Pancreas (tissue), 10 donors: ENCODE data around the gene HSD3B7. TPM values are rescaled to one million over a fixed set of nuclear protein-coding genes. Genes with fewer than 3 reads are reported as not detected.
A peak's percentile ranks its signal among the peaks of the same experiment; 100 is the strongest.
"Not testable (repeated sequence)": the region's sequence is repeated elsewhere in the genome, so short reads cannot be mapped to it uniquely, and the experiment has no call there.

Source experiments
- ATAC-seq, 4 donors: fragments of 200-7000 bp; cut with Tn5 transposase; one replicate each; pipeline versions ENCODE4 v1.8.0 to v1.9.1; 2020; ENCODE audit warnings: mild to moderate bottlenecking in 4 of 4, moderate library complexity in 4 of 4
- DNase-seq, 6 donors: peaks; one replicate each; pipeline ENCODE4 v3.0.0-alpha.2; 2020
- FAIRE-seq: peaks from 2 replicates; lab custom pipeline; 2012; peaks lifted over from hg19 to GRCh38; lab: Jason Lieb, UNC
- H3K27ac ChIP-seq, 4 donors: fragments of 200-600 bp; sonication (generic); 1 replicate in 3 of 4; 2 replicates in 1 of 4; pipeline versions ENCODE4 v1.5.0 to v1.8.0; 2020
- H3K27me3 ChIP-seq, 4 donors: fragments of 200-600 bp; one replicate each; pipeline ENCODE4 v1.8.0; 2021
- H3K36me3 ChIP-seq, 3 donors: fragments of 200-600 bp; sonication (generic) in 1 of 3; one replicate each; pipeline versions ENCODE4 v1.5.0 to v1.8.0; 2020 to 2021
- H3K4me1 ChIP-seq, 3 donors: fragments of 200-600 bp; one replicate each; pipeline ENCODE4 v1.8.0; 2021
- H3K4me3 ChIP-seq, 4 donors: fragments of 200-600 bp; sonication (generic) in 2 of 4; one replicate each; pipeline versions ENCODE4 v1.5.0 to v1.8.0; 2020 to 2021
- H3K9me3 ChIP-seq, 4 donors: fragments of 200-600 bp; one replicate each; pipeline ENCODE4 v1.8.0; 2021
- WGBS, 2 donors: extraction: QIAGEN DNeasy Blood & Tissue Kit; methylation state at CpG; one replicate each; pipeline ENCODE4 v1.1.7; 2013; 5-methylcytosine and 5-hydroxymethylcytosine counted together
- intact Hi-C, 3 donors: fragments of 100-400 bp; cut with DNase I; formaldehyde crosslinking; loops; one replicate each; pipeline versions ENCODE4 v1.11.1 to v1.14.2; 2022
- polyA plus RNA-seq, 2 donors: library from polyadenylated mRNA; stranded (reverse); fragments of 200-250 nt; gene quantifications; one replicate each; pipeline ENCODE4 v1.2.3, GENCODE V29; 2013
- total RNA-seq, 6 donors: library from RNA; stranded (reverse); fragmentation: NEBNext Ultra II Directional in 4 of 6; extraction: Animal tissue kit (Norgen Biotek cat#: 25700) in 4 of 6; gene quantifications; one replicate each; pipeline versions ENCODE4 v1.2.1 to v1.2.4, GENCODE V29; 2021 to 2023
- TF ChIP-seq, protein P1 (sequence below), 4 donors: fragments of 200-600 bp; sonication (generic) in 3 of 4; IDR thresholded peaks; one replicate each; pipeline versions ENCODE4 v1.5.0 to v1.8.0; 2021; ENCODE audit warnings: antibody characterized with exemption in 4 of 4
- donor health status: healthy with polysubstance abuse.
- donor health status: DM: no; HTN: no; CAD: no; lungs with moderate emphysema.
- donor health status: DM: no; HTN: no; CAD: no.
- donor health status: control.
- donor health status: control.
- donor health status: Bipolar disorder and iron deficiency.
- donor health status: DM: yes; HTN: yes; CAD: no.
- donor health status: DM: no; HTN: no; CAD: no.
- donor health status: DM: no; HTN: no; CAD: no.
- donor health status: DM: yes; HTN: yes; CAD: no.

Gene HSD3B7
- total RNA-seq (10 to 100 TPM; 14.2 to 32.1 (median 17.3) TPM), polyA plus RNA-seq (10 to 100 TPM; 16.6 to 28.4 TPM)

DNA sequence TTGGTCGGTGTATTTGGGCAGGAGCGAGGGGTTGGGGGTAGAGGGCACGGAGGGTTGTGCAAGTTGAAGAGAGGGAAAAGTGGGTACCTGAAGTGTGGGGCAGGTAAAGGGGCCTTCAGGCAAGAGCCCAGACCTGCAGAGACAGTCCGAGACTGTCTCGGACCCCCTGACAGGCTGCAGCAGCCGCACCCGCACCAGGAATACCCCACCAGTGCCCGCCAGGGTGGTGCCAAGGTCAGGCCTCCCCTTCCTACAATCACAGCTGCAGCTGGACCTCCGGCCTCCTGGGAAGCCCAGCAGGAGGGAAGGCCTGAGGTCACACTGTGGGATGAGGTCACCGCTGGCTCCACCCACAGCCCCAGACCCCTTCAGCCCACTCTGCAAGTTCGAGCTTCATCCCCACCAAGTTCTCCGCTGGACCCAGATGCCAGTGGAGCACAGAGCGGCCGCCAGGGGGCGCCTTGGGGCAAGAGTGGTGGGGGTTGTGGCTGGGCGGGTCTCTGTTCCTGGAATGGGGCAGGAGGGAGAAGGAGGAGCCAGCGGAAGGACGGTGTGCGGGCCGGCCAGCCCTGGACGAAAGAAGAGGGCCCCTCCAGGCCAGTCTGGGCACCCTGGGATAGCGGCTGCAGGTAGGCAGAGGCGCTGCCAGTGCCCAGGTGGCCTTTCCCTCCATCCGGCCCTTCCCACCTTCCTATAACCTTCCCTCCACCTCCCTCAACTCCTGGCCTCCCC, at the start of gene HSD3B7:
HSD3B7 (plus strand) TSS at position 539 of the 732 bp plus-strand sequence. CDS start 452 bp downstream, outside the sequence.
- Histone ChIP-seq H3K9me3 (no peaks in the 10 kb centered on the region), H3K27ac (peak within 1 kb of the TSS; percentile 85 to 87 (median 86)), H3K27me3 (no peaks in the 10 kb centered on the region), H3K4me3 (peak within 1 kb of the TSS; percentile 24 to 61 (median 36)), H3K4me1 (peaks cover 0 to 7% (median 0%) of the 10 kb centered on the region in 3 donors), H3K36me3 (peaks cover 0 to 17% (median 0%) of the 10 kb centered on the region in 3 donors)
- DNase-seq, result peak; percentile 88 to 100 (median 94)
- WGBS, 2 donors, result 16 to 17% methylated on average over 23 to 24 of the region's 24 CpGs
- intact Hi-C loops, result loop anchor here in 2 of 3 donors (5.0 to 10.0 kb wide), 4 partner anchors 100 to 462 kb away; partner anchors contain the start of genes PRSS53 (in 1 of the 2) and ZNF843 (in 1 of the 2)
- TF ChIP-seq, protein P1, sequence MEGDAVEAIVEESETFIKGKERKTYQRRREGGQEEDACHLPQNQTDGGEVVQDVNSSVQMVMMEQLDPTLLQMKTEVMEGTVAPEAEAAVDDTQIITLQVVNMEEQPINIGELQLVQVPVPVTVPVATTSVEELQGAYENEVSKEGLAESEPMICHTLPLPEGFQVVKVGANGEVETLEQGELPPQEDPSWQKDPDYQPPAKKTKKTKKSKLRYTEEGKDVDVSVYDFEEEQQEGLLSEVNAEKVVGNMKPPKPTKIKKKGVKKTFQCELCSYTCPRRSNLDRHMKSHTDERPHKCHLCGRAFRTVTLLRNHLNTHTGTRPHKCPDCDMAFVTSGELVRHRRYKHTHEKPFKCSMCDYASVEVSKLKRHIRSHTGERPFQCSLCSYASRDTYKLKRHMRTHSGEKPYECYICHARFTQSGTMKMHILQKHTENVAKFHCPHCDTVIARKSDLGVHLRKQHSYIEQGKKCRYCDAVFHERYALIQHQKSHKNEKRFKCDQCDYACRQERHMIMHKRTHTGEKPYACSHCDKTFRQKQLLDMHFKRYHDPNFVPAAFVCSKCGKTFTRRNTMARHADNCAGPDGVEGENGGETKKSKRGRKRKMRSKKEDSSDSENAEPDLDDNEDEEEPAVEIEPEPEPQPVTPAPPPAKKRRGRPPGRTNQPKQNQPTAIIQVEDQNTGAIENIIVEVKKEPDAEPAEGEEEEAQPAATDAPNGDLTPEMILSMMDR (IDR thresholded peaks at IDR 0.05), result peak; percentile 93 to 97 (median 96)
- ATAC-seq, result peak; percentile 89 to 96 (median 94)
- no peak for FAIRE-seq

DNA sequence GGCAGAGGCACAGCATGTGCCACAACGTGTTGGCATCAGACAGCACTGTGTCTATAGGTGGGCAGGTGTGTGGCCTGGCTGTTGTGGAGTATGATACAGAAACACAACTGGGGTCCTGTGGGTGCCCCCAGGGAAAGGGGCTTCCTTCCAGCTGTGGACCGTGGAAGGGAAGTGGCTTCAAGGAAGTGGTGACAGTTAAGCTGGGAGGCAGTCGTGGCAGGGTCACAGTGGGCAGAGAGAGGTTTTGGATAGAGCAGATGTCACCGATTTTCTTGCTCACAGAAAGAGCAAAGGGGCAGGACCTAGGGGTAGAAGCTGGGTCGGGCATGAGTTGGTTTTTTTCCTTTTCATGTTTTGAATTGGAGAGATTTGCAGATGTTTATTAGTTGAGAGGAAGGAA, 47.3 kb upstream of the HSD3B7 start:
- intact Hi-C loops, result no loop called here
- FAIRE-seq, result no peak
- Histone ChIP-seq H3K27me3 (no peaks in the 10 kb centered on the region), H3K36me3 (no peaks in the 10 kb centered on the region), H3K4me1 (peaks cover 0 to 8% (median 4%) of the 10 kb centered on the region in 3 donors), H3K4me3 (no peak overlapping the region), H3K27ac (no peak overlapping the region), H3K9me3 (no peaks in the 10 kb centered on the region)
- no peak for ATAC-seq
- no peak for DNase-seq
- WGBS, 2 donors, result 54 to 57% methylated on average over 5 of the region's 5 CpGs
- TF ChIP-seq, protein P1 (IDR thresholded peaks at IDR 0.05), result no peak

DNA sequence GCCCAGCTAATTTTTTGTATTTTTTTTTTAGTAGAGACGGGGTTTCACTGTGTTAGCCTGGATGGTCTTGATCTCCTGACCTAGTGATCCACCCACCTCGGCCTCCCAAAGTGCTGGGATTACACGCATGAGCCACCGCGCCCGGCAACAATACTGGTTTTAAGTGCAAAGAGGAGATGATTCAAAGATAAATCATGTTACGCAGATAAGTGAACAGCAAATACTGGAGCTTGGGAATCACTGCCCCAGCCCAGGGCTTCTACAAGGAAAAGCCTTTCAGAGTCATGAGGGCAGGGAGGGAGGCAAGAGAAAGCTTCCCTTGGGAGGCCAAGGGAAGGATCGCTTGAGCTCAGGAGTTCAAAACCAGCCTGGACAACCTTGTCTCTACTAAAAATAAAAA, 45.4 kb upstream of the HSD3B7 start:
- FAIRE-seq, H3K36me3 ChIP-seq, intact Hi-C loops, H3K27me3 ChIP-seq, ATAC-seq, H3K9me3 ChIP-seq, H3K4me3 ChIP-seq, H3K27ac ChIP-seq, H3K4me1 ChIP-seq, DNase-seq: not testable (repeated sequence)
- 91 to 92% methylated on average over 8 of the region's 8 CpGs for WGBS, 2 donors

DNA sequence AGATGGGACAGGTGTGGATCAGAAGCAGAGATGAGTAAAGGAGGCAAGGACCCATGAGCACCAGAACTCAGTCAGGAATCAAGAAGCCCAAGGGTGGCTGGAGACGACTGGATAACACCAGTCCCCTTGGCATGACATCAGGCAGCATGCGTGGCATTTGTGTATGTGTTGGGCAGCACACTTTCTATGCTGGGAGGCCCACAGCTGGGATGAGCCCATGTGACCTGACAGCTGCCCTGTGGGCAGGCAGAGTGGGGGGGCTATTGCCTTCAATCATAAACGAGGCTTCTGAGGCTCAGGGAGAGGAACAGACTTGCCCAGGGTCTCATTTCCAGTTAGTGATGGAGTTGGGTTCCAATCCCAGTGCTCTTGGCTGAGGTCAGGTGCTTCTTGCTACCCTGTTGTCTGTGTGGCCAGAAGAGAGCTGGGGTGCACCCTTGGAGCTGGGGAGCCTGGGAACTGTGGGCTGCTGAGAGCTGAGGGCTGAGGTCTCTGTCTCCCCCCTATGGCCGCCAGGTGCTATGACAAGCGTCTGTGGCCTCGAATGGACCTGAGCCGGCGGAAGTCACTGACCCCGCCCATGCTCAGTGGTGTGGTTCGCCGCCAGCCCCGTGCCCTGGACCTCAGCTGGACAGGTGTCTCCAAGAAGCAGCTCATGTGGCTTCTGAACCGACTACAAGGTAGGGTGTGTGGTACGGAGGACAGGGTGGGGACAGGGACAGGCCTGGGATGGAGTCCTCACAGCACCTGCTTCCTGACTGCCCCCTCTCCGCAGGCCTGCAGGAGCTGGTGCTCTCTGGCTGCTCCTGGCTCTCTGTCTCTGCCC, 43.2 kb upstream of the HSD3B7 start:
- intact Hi-C loops, result no loop called here
- no peak overlapping the region for H3K4me3 ChIP-seq
- TF ChIP-seq, protein P1 (IDR thresholded peaks at IDR 0.05), result peak; percentile 83 to 92 (median 84)
- H3K27me3 ChIP-seq, result no peaks in the 10 kb centered on the region
- peak; percentile 71 to 92 (median 85) for DNase-seq
- WGBS, 2 donors, result 15 to 19% methylated on average over 13 to 15 of the region's 15 CpGs
- peak; percentile 94 to 98 (median 95) for ATAC-seq
- no peak for FAIRE-seq
- H3K27ac ChIP-seq, result peak overlapping the region in 1 of 4 donors; percentile 13
- peaks cover 0 to 8% (median 4%) of the 10 kb centered on the region in 3 donors for H3K4me1 ChIP-seq
- no peaks in the 10 kb centered on the region for H3K9me3 ChIP-seq
- H3K36me3 ChIP-seq, result no peaks in the 10 kb centered on the region

DNA sequence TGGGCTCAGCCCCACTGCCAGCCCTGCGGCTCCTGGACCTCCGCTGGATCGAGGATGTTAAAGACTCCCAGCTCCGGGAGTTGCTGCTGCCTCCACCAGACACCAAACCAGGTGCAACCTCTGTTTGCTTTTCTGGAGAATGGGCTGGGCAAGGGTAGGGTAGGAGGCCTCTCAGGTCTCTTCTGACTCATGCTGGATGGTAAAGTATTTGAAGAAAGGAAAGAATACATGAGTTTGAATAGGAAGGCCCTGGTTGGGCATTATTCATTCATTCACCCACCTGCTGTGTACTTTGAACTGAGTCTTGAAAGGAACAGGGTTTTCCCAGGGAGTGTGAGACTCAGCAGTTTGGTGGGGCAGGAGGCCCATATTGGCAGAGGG, 42.6 kb upstream of the HSD3B7 start:
- no peak overlapping the region for H3K27ac ChIP-seq
- H3K4me1 ChIP-seq, result peaks cover 0 to 8% (median 4%) of the 10 kb centered on the region in 3 donors
- ATAC-seq, result no peak
- no peak for FAIRE-seq
- 39 to 47% methylated on average over 4 of the region's 4 CpGs for WGBS, 2 donors
- no peak for DNase-seq
- no peaks in the 10 kb centered on the region for H3K27me3 ChIP-seq
- intact Hi-C loops, result no loop called here
- H3K36me3 ChIP-seq, result no peaks in the 10 kb centered on the region
- H3K9me3 ChIP-seq, result no peaks in the 10 kb centered on the region
- no peak overlapping the region for H3K4me3 ChIP-seq
- TF ChIP-seq, protein P1 (IDR thresholded peaks at IDR 0.05), result no peak
